SU-DHL-6 (cell line): ENCODE measurements around the gene MICAL2.

Experiments used
- H2AFZ ChIP-seq: fragments of 200-600 bp; sonication (generic); 2 replicates; pipeline ENCODE4 v1.6.1; 2014; ENCODE audit warnings: low read depth, mild to moderate bottlenecking, moderate library complexity, mixed read lengths, antibody characterized with exemption, low read length; ENCODE audit not compliant: severe bottlenecking
- H3F3A ChIP-seq: fragments of 200-600 bp; shearing (Covaris generic); 2 replicates; pipeline ENCODE4 v1.6.0; 2016; ENCODE audit warnings: antibody characterized with exemption, mild to moderate bottlenecking; ENCODE audit not compliant: insufficient read depth
- H3K27ac ChIP-seq: fragments of 200-600 bp; sonication (generic); 2 replicates; pipeline ENCODE4 v1.5.1; 2016; ENCODE audit warnings: low read depth, mild to moderate bottlenecking, low read length, moderate library complexity, mixed read lengths
- H3K27me3 ChIP-seq: fragments of 200-600 bp; sonication (generic), shearing (Covaris generic); 2 replicates; pipeline ENCODE4 v1.6.0; 2014; ENCODE audit warnings: mild to moderate bottlenecking, low read length
- H3K36me3 ChIP-seq: fragments of 200-600 bp; sonication (generic); 2 replicates; pipeline ENCODE4 v1.6.1; 2014; ENCODE audit warnings: mild to moderate bottlenecking, low read length, mixed read lengths
- H3K4me2 ChIP-seq: fragments of 300-600, 200-600 bp; shearing (Covaris generic), sonication (generic); 2 replicates; pipeline ENCODE4 v1.6.0; 2014; ENCODE audit warnings: low read length, low read depth, mild to moderate bottlenecking; ENCODE audit not compliant: poor library complexity, severe bottlenecking
- H3K4me3 ChIP-seq: fragments of 200-600 bp; sonication (generic); 2 replicates; pipeline ENCODE4 v1.5.1; 2014; ENCODE audit warnings: antibody characterized with exemption, low read length, mild to moderate bottlenecking, mixed read lengths; ENCODE audit not compliant: insufficient read depth, poor library complexity, severe bottlenecking
- H3K79me2 ChIP-seq: fragments of 200-600 bp; sonication (generic); 2 replicates; pipeline ENCODE4 v1.6.1; 2014; ENCODE audit warnings: mild to moderate bottlenecking, low read length, moderate library complexity; ENCODE audit not compliant: insufficient read depth
- H3K9ac ChIP-seq: fragments of 200-600 bp; sonication (generic); 2 replicates; pipeline ENCODE4 v1.7.0; 2014; ENCODE audit warnings: mild to moderate bottlenecking, low read length
- H3K9me2 ChIP-seq: fragments of 200-600 bp; sonication (generic); replicated peaks from 2 replicates; pipeline ENCODE4 v1.6.1; 2014; ENCODE audit warnings: low read length; ENCODE audit not compliant: insufficient read depth
- H3K9me3 ChIP-seq: fragments of 200-600 bp; sonication (generic); 2 replicates; pipeline ENCODE4 v1.6.1; 2014; ENCODE audit warnings: low read length, mixed read lengths; ENCODE audit not compliant: insufficient read depth
- H4K20me1 ChIP-seq: fragments of 200-600 bp; sonication (generic); 2 replicates; pipeline ENCODE4 v1.6.1; 2014; ENCODE audit warnings: low read depth, mild to moderate bottlenecking, antibody characterized with exemption, low read length, moderate library complexity, mixed read lengths
- CTCF ChIP-seq: fragments of 200-600 bp; sonication (generic); IDR thresholded peaks from one replicate; pipeline ENCODE4 v1.5.1; 2017; ENCODE audit warnings: antibody characterized with exemption, mild to moderate bottlenecking, low read length, moderate library complexity; ENCODE audit not compliant: insufficient read depth, poor library complexity, severe bottlenecking
- EZH2phosphoT487 ChIP-seq: fragments of 200-600 bp; sonication (generic), shearing (Covaris generic); conservative IDR thresholded peaks from 2 replicates; pipeline ENCODE4 v1.6.1; 2018; ENCODE audit warnings: mild to moderate bottlenecking, antibody characterized with exemption, low read length, moderate library complexity, mixed read lengths

Gene MICAL2

GRCh38 chr11:12241401-12241800 lies 131.0 kb downstream of the MICAL2 start:
- no peak overlapping the region for H2AFZ ChIP-seq
- no peaks in the 10 kb centered on the region for H3K9me2 ChIP-seq
- H4K20me1 ChIP-seq: no peaks in the 10 kb centered on the region
- no peak overlapping the region for H3K4me2 ChIP-seq
- no peaks in the 10 kb centered on the region for H3K79me2 ChIP-seq
- no peaks in the 10 kb centered on the region for H3K9me3 ChIP-seq
- H3K4me3 ChIP-seq: no peak overlapping the region
- H3K9ac ChIP-seq: no peak overlapping the region
- H3K27ac ChIP-seq: no peak overlapping the region
- no peaks in the 10 kb centered on the region for H3K36me3 ChIP-seq
- TF ChIP-seq EZH2phosphoT487 (no peak), CTCF (no peak)
- H3F3A ChIP-seq: no peaks in the 10 kb centered on the region
- no peaks in the 10 kb centered on the region for H3K27me3 ChIP-seq

- Histone ChIP-seq H3K9me3 (no peaks in the 10 kb centered on the region), H3K9ac (no peak overlapping the region), H3K9me2 (no peaks in the 10 kb centered on the region), H3K4me2 (no peak overlapping the region), H3K79me2 (no peaks in the 10 kb centered on the region), H2AFZ (no peak overlapping the region), H4K20me1 (no peaks in the 10 kb centered on the region), H3K27me3 (no peaks in the 10 kb centered on the region), H3K27ac (no peak overlapping the region), H3K4me3 (no peak overlapping the region), H3F3A (no peaks in the 10 kb centered on the region), H3K36me3 (no peaks in the 10 kb centered on the region)
- TF ChIP-seq CTCF (no peak), EZH2phosphoT487 (no peak)
These were observed 131.7 kb downstream of the MICAL2 start for GRCh38 chr11:12241971-12242672.

GRCh38 chr11:12242966-12243365 lies 132.6 kb downstream of the MICAL2 start:
- Histone ChIP-seq H3K4me3 (no peak overlapping the region), H3K27ac (no peak overlapping the region), H3K27me3 (no peaks in the 10 kb centered on the region), H3K9ac (no peak overlapping the region), H2AFZ (no peak overlapping the region), H4K20me1 (no peaks in the 10 kb centered on the region), H3K4me2 (no peak overlapping the region), H3K36me3 (no peaks in the 10 kb centered on the region), H3K9me3 (no peaks in the 10 kb centered on the region), H3K9me2 (no peaks in the 10 kb centered on the region), H3F3A (no peaks in the 10 kb centered on the region), H3K79me2 (no peaks in the 10 kb centered on the region)
- no peak for TF ChIP-seq CTCF
- TF ChIP-seq EZH2phosphoT487: no peak
